K562 (cell line): ENCODE results near the gene PRKAR1B. TPM values are rescaled to one million over a fixed set of nuclear protein-coding genes. Genes with fewer than 3 reads are reported as not detected.

Source experiments
- BCOR ChIP-seq: fragments of 450-650 bp; IDR thresholded peaks from 2 replicates; pipeline ENCODE4 v1.6.1; 2016
- CXXC5 ChIP-seq: fragments of 250-450 bp; sonication (Bioruptor Pico); IDR thresholded peaks from 2 replicates; pipeline ENCODE4 v1.8.0; 2022; ENCODE audit warnings: inconsistent platforms, mild to moderate bottlenecking, moderate library complexity
- HDAC1 ChIP-seq, 2 experiments: fragments of 450-650 bp; IDR thresholded peaks; 2 replicates each; pipeline ENCODE4 v1.6.1; 2016 to 2017; ENCODE audit warnings: inconsistent platforms in 1 of 2, mild to moderate bottlenecking in 1 of 2, moderate library complexity in 1 of 2
- KDM5B ChIP-seq: fragments of 200-600 bp; sonication (generic); IDR thresholded peaks from 2 replicates; pipeline ENCODE4 v1.6.1; 2012; ENCODE audit warnings: low read depth, mild to moderate bottlenecking, moderate library complexity, low read length, control low read depth, inconsistent platforms; ENCODE audit not compliant: insufficient replicate concordance
- PRDM10 ChIP-seq: fragments of 450-650 bp; IDR thresholded peaks from 2 replicates; pipeline ENCODE4 v1.6.1; 2018; ENCODE audit not compliant: partially characterized antibody
- SAFB ChIP-seq: fragments of 200-400 bp; formaldehyde crosslinking; IDR thresholded peaks from 2 replicates; pipeline ENCODE4 v1.6.1; 2017; ENCODE audit warnings: low read depth, low read length, borderline replicate concordance
- TSC22D4 ChIP-seq: fragments of 450-650 bp; IDR thresholded peaks from 2 replicates; pipeline ENCODE4 v1.6.1; 2016; ENCODE audit warnings: missing genetic modification characterization, missing biosample characterization, control low read depth
- ZFP36 ChIP-seq: fragments of 150-350 bp; IDR thresholded peaks from 2 replicates; pipeline ENCODE4 v1.6.1; 2018; ENCODE audit warnings: low read length, low read depth; ENCODE audit not compliant: partially characterized antibody
- polyA plus RNA-seq, 8 experiments: library from polyadenylated mRNA; depleted of rRNA in 4 of 8; stranded (reverse) in 5 of 8; unstranded in 3 of 8; fragments of >200 nt; fragmentation: Nextera tagmentation in 2 of 8; fragmentation: Illumina TruSeq in 1 of 8; extraction: Ambion mirVana in 2 of 8; extraction: Trizol in 1 of 8; gene quantifications; 2 replicates each; pipeline versions ENCODE4 v1.2.1 to v1.2.3, GENCODE V29; 2011 to 2014; ENCODE audit warnings: inconsistent platforms in 1 of 8, missing spikeins in 1 of 8
- total RNA-seq, 7 experiments: library from RNA; depleted of rRNA in 6 of 7; stranded (reverse); fragments of >200 nt in 6 of 7; fragmentation: Illumina TruSeq in 2 of 7; extraction: Trizol in 2 of 7; gene quantifications; 2 replicates each; pipeline versions ENCODE4 v1.2.1 to v1.2.3, GENCODE V29; 2011 to 2021; ENCODE audit warnings: low replicate concordance in 1 of 7
- TF ChIP-seq, protein P1 (sequence below): fragments of 450-650 bp; IDR thresholded peaks from 2 replicates; pipeline ENCODE4 v1.6.1; 2017; ENCODE audit warnings: antibody characterized with exemption
- TF ChIP-seq, protein P2 (sequence below): fragments of 450-650 bp; formaldehyde crosslinking; IDR thresholded peaks from 2 replicates; pipeline ENCODE4 v1.4.0; 2020; ENCODE audit warnings: mild to moderate bottlenecking, moderate library complexity
- TF ChIP-seq, protein P3 (sequence below): IDR thresholded peaks from 2 replicates; pipeline ENCODE4 v1.6.1; 2011; ENCODE audit warnings: borderline replicate concordance, low read depth, mild to moderate bottlenecking, moderate library complexity, low read length; ENCODE audit not compliant: insufficient read depth, poor library complexity, severe bottlenecking
- TF ChIP-seq, protein P4 (sequence below): sonication (generic); formaldehyde crosslinking; IDR thresholded peaks from 2 replicates; pipeline ENCODE4 v1.8.1; 2023; ENCODE audit warnings: missing genetic modification reagents, mild to moderate bottlenecking, borderline replicate concordance

PRKAR1B gene
- total and polyA plus RNA-seq, 9 of the 15 experiments (the other 6 are each of a cell fraction or from before 2014, with no cell fraction given): 0.99 to 30.5 (median 12.7) TPM

DNA sequence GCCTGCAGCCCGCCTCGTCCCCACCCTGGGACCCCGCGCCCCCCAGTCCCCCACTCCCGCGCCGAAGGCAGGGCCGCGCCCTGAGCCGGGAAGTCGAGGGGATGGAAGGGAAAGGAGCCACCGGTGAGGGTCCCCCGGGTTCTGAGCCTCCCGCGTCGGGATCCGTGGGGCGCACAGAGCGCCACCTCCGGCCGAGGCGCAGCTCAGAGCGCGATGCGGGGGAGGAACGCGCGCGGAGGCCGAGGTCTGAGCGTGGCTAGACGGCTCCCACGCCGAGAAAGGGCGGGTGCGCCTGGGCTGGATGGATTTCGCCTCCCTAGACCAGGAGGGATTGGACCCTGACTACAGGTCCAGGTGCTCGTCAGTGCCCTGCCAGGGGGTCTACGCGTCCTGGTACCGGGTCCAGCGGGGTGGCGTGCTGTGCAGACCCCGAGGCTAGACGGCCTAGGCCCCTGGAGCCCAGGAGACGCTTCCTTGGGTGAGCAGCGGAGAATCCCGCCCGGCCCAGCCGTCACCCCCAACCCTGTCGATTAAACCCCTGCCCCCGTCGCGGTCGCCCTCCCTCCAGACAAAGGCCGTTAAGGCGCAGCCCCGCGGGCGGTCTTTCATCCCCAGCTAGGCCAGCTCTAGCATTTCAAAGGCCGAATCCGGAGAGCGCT, 206.4 kb downstream of the PRKAR1B start (continued):
- TF ChIP-seq PRDM10: no peak
- TF ChIP-seq, protein P1, sequence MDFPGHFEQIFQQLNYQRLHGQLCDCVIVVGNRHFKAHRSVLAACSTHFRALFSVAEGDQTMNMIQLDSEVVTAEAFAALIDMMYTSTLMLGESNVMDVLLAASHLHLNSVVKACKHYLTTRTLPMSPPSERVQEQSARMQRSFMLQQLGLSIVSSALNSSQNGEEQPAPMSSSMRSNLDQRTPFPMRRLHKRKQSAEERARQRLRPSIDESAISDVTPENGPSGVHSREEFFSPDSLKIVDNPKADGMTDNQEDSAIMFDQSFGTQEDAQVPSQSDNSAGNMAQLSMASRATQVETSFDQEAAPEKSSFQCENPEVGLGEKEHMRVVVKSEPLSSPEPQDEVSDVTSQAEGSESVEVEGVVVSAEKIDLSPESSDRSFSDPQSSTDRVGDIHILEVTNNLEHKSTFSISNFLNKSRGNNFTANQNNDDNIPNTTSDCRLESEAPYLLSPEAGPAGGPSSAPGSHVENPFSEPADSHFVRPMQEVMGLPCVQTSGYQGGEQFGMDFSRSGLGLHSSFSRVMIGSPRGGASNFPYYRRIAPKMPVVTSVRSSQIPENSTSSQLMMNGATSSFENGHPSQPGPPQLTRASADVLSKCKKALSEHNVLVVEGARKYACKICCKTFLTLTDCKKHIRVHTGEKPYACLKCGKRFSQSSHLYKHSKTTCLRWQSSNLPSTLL: no peak
- peak; percentile 40; the same call in 1 of the 2 replicates for TF ChIP-seq BCOR
- TF ChIP-seq, protein P2, sequence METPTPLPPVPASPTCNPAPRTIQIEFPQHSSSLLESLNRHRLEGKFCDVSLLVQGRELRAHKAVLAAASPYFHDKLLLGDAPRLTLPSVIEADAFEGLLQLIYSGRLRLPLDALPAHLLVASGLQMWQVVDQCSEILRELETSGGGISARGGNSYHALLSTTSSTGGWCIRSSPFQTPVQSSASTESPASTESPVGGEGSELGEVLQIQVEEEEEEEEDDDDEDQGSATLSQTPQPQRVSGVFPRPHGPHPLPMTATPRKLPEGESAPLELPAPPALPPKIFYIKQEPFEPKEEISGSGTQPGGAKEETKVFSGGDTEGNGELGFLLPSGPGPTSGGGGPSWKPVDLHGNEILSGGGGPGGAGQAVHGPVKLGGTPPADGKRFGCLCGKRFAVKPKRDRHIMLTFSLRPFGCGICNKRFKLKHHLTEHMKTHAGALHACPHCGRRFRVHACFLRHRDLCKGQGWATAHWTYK (CRISPR knock-in tag): no peak
- TF ChIP-seq ZFP36: peak; percentile 11
- no peak for TF ChIP-seq TSC22D4
- TF ChIP-seq SAFB: peak; percentile 85
- peak; percentile 72 for TF ChIP-seq CXXC5 (CRISPR knock-in tag)
- peak in 1 of 2 experiments; percentile 63; a peak in 2 of 4 replicates for TF ChIP-seq HDAC1 (IDR thresholded peaks at IDR 0.05)
- peak; percentile 32 for TF ChIP-seq KDM5B
- TF ChIP-seq, protein P3, sequence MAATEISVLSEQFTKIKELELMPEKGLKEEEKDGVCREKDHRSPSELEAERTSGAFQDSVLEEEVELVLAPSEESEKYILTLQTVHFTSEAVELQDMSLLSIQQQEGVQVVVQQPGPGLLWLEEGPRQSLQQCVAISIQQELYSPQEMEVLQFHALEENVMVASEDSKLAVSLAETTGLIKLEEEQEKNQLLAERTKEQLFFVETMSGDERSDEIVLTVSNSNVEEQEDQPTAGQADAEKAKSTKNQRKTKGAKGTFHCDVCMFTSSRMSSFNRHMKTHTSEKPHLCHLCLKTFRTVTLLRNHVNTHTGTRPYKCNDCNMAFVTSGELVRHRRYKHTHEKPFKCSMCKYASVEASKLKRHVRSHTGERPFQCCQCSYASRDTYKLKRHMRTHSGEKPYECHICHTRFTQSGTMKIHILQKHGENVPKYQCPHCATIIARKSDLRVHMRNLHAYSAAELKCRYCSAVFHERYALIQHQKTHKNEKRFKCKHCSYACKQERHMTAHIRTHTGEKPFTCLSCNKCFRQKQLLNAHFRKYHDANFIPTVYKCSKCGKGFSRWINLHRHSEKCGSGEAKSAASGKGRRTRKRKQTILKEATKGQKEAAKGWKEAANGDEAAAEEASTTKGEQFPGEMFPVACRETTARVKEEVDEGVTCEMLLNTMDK: peak; percentile 62
- TF ChIP-seq, protein P4, sequence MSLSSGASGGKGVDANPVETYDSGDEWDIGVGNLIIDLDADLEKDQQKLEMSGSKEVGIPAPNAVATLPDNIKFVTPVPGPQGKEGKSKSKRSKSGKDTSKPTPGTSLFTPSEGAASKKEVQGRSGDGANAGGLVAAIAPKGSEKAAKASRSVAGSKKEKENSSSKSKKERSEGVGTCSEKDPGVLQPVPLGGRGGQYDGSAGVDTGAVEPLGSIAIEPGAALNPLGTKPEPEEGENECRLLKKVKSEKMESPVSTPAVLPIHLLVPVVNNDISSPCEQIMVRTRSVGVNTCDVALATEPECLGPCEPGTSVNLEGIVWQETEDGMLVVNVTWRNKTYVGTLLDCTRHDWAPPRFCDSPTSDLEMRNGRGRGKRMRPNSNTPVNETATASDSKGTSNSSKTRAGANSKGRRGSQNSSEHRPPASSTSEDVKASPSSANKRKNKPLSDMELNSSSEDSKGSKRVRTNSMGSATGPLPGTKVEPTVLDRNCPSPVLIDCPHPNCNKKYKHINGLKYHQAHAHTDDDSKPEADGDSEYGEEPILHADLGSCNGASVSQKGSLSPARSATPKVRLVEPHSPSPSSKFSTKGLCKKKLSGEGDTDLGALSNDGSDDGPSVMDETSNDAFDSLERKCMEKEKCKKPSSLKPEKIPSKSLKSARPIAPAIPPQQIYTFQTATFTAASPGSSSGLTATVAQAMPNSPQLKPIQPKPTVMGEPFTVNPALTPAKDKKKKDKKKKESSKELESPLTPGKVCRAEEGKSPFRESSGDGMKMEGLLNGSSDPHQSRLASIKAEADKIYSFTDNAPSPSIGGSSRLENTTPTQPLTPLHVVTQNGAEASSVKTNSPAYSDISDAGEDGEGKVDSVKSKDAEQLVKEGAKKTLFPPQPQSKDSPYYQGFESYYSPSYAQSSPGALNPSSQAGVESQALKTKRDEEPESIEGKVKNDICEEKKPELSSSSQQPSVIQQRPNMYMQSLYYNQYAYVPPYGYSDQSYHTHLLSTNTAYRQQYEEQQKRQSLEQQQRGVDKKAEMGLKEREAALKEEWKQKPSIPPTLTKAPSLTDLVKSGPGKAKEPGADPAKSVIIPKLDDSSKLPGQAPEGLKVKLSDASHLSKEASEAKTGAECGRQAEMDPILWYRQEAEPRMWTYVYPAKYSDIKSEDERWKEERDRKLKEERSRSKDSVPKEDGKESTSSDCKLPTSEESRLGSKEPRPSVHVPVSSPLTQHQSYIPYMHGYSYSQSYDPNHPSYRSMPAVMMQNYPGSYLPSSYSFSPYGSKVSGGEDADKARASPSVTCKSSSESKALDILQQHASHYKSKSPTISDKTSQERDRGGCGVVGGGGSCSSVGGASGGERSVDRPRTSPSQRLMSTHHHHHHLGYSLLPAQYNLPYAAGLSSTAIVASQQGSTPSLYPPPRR (CRISPR knock-in tag): no peak
